ENCODE results near the gene RAD51AP2. TPM values are rescaled to one million over a fixed set of nuclear protein-coding genes. Genes with fewer than 3 reads are reported as not detected.
"Not testable (repeated sequence)": the region's sequence is repeated elsewhere in the genome, so short reads cannot be mapped to it uniquely, and the experiment has no call there.

RAD51AP2 gene
- total RNA-seq, 1 donor from 2014 or later: not detected

DNA sequence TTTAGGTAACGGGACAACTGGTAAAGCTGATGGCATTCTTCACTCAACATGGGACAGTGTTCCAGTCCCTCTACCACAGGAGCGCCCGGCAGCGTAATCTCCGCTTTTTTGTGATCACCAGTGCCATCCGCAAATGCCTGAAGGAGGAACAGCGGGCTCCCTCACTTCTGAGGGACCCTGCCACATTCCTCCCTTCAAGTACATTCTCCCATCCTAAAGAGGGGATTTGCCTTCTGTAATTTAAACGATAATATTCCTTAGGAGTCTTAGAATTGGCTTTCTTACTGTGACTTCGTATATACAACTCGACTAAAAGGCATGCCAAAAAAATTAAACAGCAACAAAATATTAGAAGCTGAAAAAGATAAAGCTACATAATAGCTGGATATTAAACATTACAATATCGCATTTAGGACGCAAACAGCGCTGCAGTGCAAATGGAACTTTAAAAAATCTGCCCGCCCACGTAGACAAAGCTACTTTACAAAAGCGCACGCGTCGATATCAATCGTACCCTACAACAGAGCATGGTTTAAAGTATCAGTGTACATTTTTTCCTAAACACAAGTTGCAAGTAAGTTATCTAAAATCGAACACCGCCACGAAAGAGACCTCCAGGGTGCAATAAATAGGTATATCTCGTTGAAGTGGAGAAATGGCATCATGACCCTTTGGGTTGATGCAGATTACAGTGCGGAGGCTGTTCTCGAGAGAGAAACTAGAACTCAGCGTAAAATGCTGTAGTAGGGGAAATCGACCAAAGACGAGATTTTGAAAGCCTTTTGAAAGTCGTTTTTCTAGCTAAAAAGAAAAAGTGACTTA lies 20.0 kb upstream of the RAD51AP2 start:
- no peak for DNase-seq (ENCODE audit: extremely low read depth, low read depth, low spot score)

DNA sequence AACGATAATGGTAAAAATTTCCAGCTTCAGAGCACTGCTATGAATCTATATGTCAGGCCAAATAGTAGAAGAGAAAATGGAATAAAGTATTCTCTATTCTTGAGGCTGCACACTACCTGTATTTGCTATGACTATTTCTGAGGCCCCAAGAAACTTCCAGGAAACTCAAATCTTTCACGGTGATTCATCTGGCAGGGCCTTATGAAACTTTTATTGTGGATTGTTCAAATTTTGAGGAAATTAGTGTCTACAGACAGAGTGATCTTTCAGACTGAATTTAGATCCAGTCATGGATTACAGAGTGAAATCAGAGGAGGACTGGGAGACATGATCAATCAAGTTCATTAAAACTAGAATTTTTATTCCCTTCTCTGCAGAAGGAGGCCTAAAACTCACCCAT lies 18.2 kb upstream of the RAD51AP2 start:
- DNase-seq (ENCODE audit: extremely low read depth, low read depth, low spot score): no peak

DNA sequence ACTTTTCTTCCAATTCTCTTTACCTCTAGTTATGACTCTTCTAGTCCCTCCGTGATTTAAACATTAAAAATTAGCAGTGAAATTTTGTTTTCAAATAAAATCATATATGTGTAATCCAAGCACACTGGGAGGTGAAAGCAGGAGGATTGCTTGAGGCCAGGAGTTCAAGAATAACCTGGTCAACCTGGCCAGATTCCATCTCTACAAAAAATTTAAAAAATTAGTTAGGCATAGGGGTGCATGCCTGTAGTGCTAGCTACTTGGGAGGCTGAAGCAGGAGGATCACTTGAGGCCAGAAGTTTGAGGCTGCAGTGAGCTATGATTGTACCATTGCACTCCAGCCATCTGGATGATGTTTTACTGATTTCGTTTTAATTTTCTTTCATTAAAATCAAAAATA lies 15.3 kb upstream of the RAD51AP2 start:
- no peak for DNase-seq (ENCODE audit: extremely low read depth, low read depth, low spot score)

- no peak for DNase-seq (ENCODE audit: extremely low read depth, low read depth, low spot score)
These were observed 11.5 kb upstream of the RAD51AP2 start for GRCh38 chr2:17529771-17530170.

DNA sequence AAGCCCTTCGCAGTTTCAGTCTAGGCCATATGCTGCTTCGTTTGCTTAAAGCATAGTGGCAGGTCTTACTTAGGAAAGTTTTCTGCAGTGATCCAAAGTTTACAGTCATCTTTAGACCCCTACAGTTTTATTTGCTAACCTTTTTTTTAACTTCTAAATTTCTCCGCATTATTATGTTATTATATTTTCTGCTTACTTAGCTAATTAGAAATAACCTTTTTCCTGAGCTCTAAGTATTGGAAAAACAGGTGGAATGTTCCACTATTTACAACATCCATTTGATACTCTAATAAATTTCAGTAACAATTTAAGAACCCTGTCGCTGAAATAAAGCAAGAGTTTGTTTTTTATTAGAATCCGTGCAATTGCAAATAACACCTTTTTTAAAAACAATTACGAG lies 4.1 kb upstream of the RAD51AP2 start:
- DNase-seq (ENCODE audit: extremely low read depth, low read depth, low spot score): no peak

DNA sequence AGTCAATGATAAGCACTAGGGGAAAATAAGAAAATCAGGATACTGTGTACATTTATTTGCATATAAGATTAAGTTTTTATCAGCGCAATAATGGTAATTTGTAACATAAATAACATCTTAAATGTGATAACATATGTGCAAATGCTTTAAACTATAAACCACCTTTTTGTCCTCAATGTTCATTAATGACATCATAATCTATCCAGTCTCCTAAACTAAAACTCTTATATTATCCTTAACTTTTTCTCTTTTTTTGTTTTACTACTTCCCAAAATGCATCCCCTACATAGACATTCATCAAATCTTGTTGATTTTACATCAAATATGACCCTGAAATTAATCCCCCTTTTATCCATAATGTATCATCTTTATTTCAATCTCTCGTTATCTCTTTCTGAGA lies 3.4 kb upstream of the RAD51AP2 start:
- no peak for DNase-seq (ENCODE audit: extremely low read depth, low read depth, low spot score)

- DNase-seq (ENCODE audit: extremely low read depth, low read depth, low spot score): no peak
These were observed 2.5 kb upstream of the RAD51AP2 start for GRCh38 chr2:17520761-17521160.

GRCh38 chr2:17519486-17519885 lies 1.2 kb upstream of the RAD51AP2 start:
- no peak for DNase-seq (ENCODE audit: extremely low read depth, low read depth, low spot score)

DNA sequence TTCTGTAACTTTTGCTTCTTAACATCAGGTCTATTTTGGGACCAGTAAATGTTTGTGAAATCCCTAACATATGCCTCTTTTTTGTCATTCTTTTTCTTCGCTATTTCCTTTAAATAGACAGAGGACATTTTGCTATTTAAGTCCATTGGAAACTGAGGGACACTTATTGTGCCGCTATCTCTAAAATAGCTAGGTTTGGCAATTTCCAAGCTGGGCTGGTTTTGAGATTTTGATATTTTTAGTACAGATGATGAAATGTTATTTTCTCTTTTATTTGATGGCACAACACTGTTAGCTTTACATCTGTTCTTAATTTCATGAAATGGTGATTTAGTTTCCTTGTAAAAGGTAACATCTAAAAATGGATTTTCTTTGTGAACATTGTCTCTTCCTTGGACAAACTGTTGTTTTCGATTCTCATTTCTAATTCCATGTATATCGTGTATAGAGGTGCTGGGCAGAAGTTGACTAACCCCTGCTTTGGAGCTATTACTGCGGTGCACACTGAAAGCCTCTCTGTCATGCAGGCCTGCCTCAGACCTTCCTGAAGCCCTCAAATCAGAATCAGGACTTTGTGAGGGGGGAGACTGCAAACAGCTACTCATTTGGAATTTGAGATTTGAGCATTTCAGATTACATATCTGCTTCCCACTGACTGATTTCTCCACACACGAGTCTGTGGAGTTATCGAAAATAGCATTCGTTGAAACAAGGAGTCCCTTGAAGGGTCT lies 594 bp downstream of the RAD51AP2 start:
- no peak for DNase-seq (ENCODE audit: extremely low read depth, low read depth, low spot score)

DNA sequence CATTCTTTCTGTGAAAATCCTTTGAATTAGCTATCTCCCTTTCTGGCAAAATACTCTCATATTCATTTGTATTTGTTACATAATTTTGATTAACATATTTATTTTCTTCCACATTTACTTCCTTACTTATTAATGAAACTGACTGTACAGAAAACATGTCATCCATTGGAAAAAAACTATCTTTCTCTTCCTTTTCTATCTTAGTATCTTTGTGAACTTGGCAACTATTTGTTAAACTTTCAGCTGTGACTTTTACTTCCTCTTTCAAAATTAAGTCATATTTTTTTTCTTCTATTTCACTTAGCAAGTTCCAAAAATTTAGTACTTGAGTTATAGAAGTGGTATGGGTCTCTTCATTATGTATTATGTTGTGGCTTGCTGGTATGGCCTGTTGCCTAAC lies 2.6 kb downstream of the RAD51AP2 start:
- DNase-seq (ENCODE audit: extremely low read depth, low read depth, low spot score): no peak

DNA sequence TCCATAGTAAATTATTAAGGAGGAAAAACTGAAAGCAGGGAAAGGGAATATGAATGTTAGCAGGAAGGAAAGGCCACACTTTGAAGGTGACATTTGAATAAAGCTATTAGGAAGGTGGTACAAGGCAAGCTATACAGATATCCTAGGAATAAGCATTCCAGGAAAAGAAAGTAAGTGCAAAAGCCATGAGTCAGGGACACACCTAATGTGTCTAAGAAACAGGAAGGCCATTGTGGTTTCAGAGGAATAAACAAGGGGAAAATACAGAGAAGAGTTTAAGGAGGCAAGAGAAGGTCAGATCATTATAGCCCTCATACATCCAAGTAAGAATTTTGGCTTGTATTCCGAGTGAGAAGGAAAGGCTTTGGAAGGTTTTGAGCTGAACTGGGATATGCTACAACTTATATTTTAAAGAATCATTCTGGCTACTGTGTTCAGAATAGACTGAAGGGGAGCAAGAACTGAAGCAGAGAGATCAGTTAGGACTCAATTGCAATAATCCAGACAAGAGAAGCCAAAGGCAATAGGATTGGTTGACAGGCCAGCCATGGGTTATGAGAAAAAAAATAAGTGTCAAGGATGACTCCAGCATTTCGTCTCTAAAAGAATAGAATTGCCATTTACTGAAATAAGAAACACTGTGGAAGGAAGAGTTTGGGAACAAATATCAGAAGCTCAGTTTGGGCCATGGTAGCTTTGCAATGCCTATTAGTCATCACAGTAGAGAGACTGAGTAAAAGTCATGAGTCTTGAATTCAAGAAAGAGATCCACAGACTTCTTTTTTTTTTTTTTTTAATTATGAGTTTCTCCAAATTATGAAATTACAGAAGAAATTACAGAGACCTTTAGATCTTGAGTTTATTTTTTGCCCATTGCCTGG lies 11.3 kb downstream of the RAD51AP2 start:
- DNase-seq (ENCODE audit: extremely low read depth, low read depth, low spot score): no peak

- no peak for DNase-seq (ENCODE audit: extremely low read depth, low read depth, low spot score)
These were observed 20.5 kb downstream of the RAD51AP2 start for GRCh38 chr2:17497718-17498117.

DNA sequence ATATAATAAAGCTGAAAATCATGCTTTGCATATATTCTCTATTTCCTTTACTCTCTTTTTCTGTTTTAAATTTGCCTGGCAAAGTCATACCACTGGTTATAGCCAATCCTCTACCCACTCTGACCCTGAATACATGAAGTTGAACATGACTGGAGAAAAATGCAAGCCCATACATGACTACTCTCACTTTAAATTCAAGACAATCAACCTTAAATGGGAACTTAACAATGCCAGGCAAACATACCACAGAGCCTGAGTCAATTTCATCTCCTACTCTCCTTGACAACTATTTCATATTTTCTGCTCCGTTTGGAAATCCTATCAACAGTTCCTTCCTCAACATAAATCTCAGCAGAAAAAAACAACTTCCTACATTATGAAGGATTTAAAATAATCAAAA lies 22.6 kb downstream of the RAD51AP2 start:
- DNase-seq (ENCODE audit: extremely low read depth, low read depth, low spot score): no peak

DNA sequence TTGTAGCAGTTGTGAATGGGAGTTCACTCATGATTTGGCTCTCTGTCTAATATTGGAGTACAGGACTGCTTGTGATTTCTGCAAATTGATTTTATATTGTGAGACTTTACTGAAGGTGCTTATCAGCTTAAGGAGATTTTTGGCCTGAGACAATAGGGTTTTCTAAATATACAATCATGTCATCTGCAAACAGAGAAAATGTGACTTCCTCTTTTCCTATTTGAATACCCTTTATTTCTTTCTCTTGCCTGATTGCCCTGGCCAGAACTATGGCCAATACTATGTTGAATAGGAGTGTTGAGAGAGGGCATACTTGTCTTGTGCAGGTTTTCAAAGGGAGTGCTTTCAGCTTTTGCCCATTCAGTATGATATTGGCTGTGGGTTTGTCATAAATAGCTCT lies 28.1 kb downstream of the RAD51AP2 start:
- DNase-seq (ENCODE audit: extremely low read depth, low read depth, low spot score): not testable (repeated sequence)

DNA sequence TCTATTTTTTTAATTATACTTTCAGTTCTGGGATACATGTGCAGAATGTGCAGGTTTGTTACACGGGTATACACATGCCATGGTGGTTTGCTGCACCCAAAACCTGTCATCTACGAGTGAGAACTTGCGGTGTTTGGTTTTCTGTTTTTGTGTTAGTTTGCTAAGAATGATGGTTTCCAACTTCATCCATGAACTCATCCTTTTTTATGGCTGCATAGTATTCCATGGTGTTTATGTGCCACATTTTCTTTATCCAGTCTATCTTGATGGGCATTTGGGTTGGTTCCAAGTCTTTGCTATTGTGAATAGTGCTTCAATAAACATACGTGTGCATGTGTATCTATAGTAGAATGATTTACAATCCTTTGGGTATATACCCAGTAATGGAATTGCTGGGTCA lies 29.6 kb downstream of the RAD51AP2 start:
- not testable (repeated sequence) for DNase-seq (ENCODE audit: extremely low read depth, low read depth, low spot score)

DNA sequence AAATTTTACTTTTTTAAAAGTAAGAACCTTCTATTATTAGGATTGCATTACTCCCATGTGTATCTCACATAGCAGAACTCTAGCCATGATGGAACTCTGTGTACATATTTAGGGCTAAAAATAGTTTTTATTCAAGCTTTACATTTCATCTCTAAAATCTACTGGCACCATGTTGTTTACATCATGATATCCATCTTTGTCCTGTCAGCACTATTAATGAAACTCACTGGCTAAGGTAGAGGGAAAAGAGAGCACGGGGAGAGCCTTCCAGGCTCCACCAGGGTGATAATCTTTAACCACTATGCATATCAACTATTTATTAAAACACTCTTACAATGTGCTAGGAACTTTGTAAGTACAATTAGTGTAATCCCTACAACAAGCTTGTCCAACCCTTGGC lies 34.7 kb downstream of the RAD51AP2 start:
- DNase-seq (ENCODE audit: extremely low read depth, low read depth, low spot score): no peak

- no peak for DNase-seq (ENCODE audit: extremely low read depth, low read depth, low spot score)
These were observed 35.6 kb downstream of the RAD51AP2 start for GRCh38 chr2:17482651-17483050.

- no peak for DNase-seq (ENCODE audit: extremely low read depth, low read depth, low spot score)
These were observed 38.4 kb downstream of the RAD51AP2 start for GRCh38 chr2:17479875-17480274.

DNA sequence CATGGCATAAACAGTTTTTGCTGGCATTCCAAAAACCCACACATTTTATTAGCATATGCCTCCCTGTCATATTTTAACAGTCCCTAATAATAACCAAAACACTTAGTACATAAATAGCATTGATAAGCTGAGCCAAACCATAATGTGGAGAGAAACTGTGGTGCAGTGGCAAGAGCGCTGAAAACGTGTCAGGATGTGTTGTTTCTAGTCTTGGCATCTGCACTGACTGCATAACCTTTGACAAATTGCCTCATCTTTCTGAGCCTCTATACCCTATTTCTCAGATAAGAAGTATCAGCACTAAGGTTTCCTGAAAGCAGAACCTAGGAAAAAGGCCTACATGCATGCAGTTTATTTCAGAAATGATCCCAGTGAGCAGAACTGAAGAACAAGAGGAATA lies 41.4 kb downstream of the RAD51AP2 start:
- DNase-seq (ENCODE audit: extremely low read depth, low read depth, low spot score): no peak

GRCh38 chr2:17476064-17476463 lies 42.2 kb downstream of the RAD51AP2 start:
- DNase-seq (ENCODE audit: extremely low read depth, low read depth, low spot score): no peak

GRCh38 chr2:17475286-17475685 lies 43.0 kb downstream of the RAD51AP2 start:
- DNase-seq (ENCODE audit: extremely low read depth, low read depth, low spot score): no peak
